PC-3 (cell line): ENCODE measurements around the gene DCTN3.

Source experiments
- EZH2 ChIP-seq: fragments of 300-600 bp; sonication (generic); IDR thresholded peaks from one replicate; pipeline ENCODE4 v1.6.1; 2017; ENCODE audit warnings: antibody characterized with exemption, mild to moderate bottlenecking, low read length; ENCODE audit not compliant: unreplicated experiment
- EZH2phosphoT487 ChIP-seq: fragments of 300-600 bp; sonication (generic); IDR thresholded peaks from 2 replicates; pipeline ENCODE4 v1.6.1; 2018; ENCODE audit warnings: mild to moderate bottlenecking, antibody characterized with exemption, low read length, borderline replicate concordance
- TF ChIP-seq, protein P1 (sequence below): fragments of 300-600 bp; sonication (generic); conservative IDR thresholded peaks from 2 replicates; pipeline ENCODE4 v1.5.1; 2017; ENCODE audit warnings: antibody characterized with exemption, low read depth, mild to moderate bottlenecking, low read length

DNA sequence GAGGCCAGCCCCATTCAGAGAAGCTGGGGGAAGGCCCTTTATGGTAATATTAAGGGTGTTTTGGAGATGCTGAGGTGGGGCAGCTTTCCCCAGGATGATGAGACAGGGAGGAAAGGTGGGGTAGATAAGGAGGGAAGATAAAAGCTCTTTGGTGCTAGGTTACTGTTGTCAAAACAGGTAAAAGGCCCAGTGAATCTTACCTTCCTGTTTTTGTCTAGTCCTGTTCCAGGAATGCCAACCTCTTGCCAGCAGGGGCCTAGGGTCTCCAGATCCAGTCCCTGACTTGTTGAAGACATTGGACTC is 43.0 kb upstream of the DCTN3 start:
- TF ChIP-seq, protein P1, sequence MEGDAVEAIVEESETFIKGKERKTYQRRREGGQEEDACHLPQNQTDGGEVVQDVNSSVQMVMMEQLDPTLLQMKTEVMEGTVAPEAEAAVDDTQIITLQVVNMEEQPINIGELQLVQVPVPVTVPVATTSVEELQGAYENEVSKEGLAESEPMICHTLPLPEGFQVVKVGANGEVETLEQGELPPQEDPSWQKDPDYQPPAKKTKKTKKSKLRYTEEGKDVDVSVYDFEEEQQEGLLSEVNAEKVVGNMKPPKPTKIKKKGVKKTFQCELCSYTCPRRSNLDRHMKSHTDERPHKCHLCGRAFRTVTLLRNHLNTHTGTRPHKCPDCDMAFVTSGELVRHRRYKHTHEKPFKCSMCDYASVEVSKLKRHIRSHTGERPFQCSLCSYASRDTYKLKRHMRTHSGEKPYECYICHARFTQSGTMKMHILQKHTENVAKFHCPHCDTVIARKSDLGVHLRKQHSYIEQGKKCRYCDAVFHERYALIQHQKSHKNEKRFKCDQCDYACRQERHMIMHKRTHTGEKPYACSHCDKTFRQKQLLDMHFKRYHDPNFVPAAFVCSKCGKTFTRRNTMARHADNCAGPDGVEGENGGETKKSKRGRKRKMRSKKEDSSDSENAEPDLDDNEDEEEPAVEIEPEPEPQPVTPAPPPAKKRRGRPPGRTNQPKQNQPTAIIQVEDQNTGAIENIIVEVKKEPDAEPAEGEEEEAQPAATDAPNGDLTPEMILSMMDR: no peak
- TF ChIP-seq EZH2phosphoT487: no peak
- TF ChIP-seq EZH2: no peak
